Esophagus squamous epithelium (tissue), 4 donors: ENCODE results near the gene STAT1.

Experiments
- CTCF ChIP-seq, 6 experiments: fragments of 450-650 bp in 4 of 6; fragments of 200-600 bp in 2 of 6; sonication (generic) in 2 of 6; IDR thresholded peaks; one replicate each; pipeline ENCODE4 v1.5.1; 2016 to 2019; ENCODE audit warnings: antibody characterized with exemption in 6 of 6, mild to moderate bottlenecking in 4 of 6, moderate library complexity in 4 of 6
- POLR2A ChIP-seq, 4 donors: fragments of 450-650 bp; IDR thresholded peaks; one replicate each; pipeline ENCODE4 v1.6.1; 2017; ENCODE audit warnings: antibody characterized with exemption in 4 of 4, mild to moderate bottlenecking in 4 of 4, moderate library complexity in 3 of 4

GRCh38 chr2:191031256-191031655 lies 17.3 kb upstream of the STAT1 start:
- TF ChIP-seq CTCF (IDR thresholded peaks at IDR 0.05) (no peak), POLR2A (IDR thresholded peaks at IDR 0.05) (no peak)
